Ovary (tissue), 9 donors: ENCODE data around the gene BTRC. TPM values are rescaled to one million over a fixed set of nuclear protein-coding genes. Genes with fewer than 3 reads are reported as not detected.

ENCODE experiments used
- DNase-seq, 5 donors: peaks; one replicate each; pipeline ENCODE4 v3.0.0-alpha.2; 2019 to 2020
- H3K27ac ChIP-seq, 2 donors: fragments of 200-600 bp; one replicate each; pipeline versions ENCODE4 v1.5.1 to v1.8.0; 2019 to 2022
- H3K27me3 ChIP-seq: fragments of 200-600 bp; one replicate; pipeline ENCODE4 v1.8.0; 2022
- H3K36me3 ChIP-seq: fragments of 200-600 bp; sonication (generic); one replicate; pipeline ENCODE4 v1.5.1; 2019
- H3K4me1 ChIP-seq: one replicate; pipeline ENCODE4 v1.8.1; 2013; ENCODE audit warnings: mild to moderate bottlenecking, moderate library complexity; ENCODE audit not compliant: insufficient read depth
- H3K4me3 ChIP-seq: fragments of 200-600 bp; sonication (generic); one replicate; pipeline ENCODE4 v1.5.1; 2017
- H3K9me3 ChIP-seq, 2 donors: fragments of 200-600 bp in 1 of 2; sonication (generic) in 1 of 2; one replicate each; pipeline versions ENCODE4 v1.5.1 to v1.8.1; 2013 to 2019; ENCODE audit warnings: mild to moderate bottlenecking in 1 of 2, moderate library complexity in 1 of 2
- EP300 ChIP-seq: sonication (generic); formaldehyde crosslinking; IDR thresholded peaks from one replicate; pipeline ENCODE4 v1.6.1; 2017; ENCODE audit warnings: antibody characterized with exemption
- POLR2A ChIP-seq: fragments of 450-650 bp; IDR thresholded peaks from one replicate; pipeline ENCODE4 v1.6.1; 2017; ENCODE audit warnings: antibody characterized with exemption, mild to moderate bottlenecking, moderate library complexity
- WGBS, 3 donors: extraction: QIAGEN DNeasy Blood & Tissue Kit in 1 of 3; methylation state at CpG; one replicate each; pipeline versions ENCODE4 v1.1.5 to v1.1.7; 2013 to 2017; 5-methylcytosine and 5-hydroxymethylcytosine counted together
- intact Hi-C, 4 donors: fragments of 100-400 bp; cut with DNase I; formaldehyde crosslinking; loops; one replicate each; pipeline versions ENCODE4 v1.11.0 to v1.15.1; 2022 to 2023
- polyA plus RNA-seq, 2 donors: library from polyadenylated mRNA; stranded (reverse); fragments of 200-250 nt in 1 of 2; fragments of 350-450 nt in 1 of 2; fragmentation: Illumina TruSeq in 1 of 2; extraction: RNeasy Lipid Tissue Mini Kit (QIAGEN cat#74804) in 1 of 2; gene quantifications; one replicate each; pipeline ENCODE4 v1.2.3, GENCODE V29; 2013 to 2014
- total RNA-seq, 7 donors: library from RNA; depleted of rRNA in 2 of 7; stranded (reverse); fragments of >200 nt in 2 of 7; fragmentation: NEBNext Ultra II Directional in 3 of 7; extraction: Animal tissue kit (Norgen Biotek cat#: 25700) in 3 of 7; gene quantifications; one replicate each; pipeline versions ENCODE4 v1.1.0 to v1.2.4, GENCODE V29; 2016 to 2023
- TF ChIP-seq, protein P1 (sequence below), 3 donors: fragments of 450-650 bp in 2 of 3; fragments of 200-600 bp in 1 of 3; IDR thresholded peaks; one replicate each; pipeline versions ENCODE4 v1.5.1 to v1.8.0; 2016 to 2022; ENCODE audit warnings: antibody characterized with exemption in 3 of 3, mild to moderate bottlenecking in 1 of 3
- donor health status: DM: no; HTN: no; CAD: no; lungs with moderate emphysema.
- donor health status: DM: no; HTN: no; CAD: no.
- donor health status: Bipolar disorder and iron deficiency.
- donor health status: DM: yes; HTN: yes; CAD: no.
- donor health status: DM: no; HTN: no; CAD: no.
- donor health status: DM: yes; HTN: yes; CAD: no.

BTRC gene
- total and polyA plus RNA-seq, 9 donors = 7.2 to 31.4 (median 26.2) TPM

DNA sequence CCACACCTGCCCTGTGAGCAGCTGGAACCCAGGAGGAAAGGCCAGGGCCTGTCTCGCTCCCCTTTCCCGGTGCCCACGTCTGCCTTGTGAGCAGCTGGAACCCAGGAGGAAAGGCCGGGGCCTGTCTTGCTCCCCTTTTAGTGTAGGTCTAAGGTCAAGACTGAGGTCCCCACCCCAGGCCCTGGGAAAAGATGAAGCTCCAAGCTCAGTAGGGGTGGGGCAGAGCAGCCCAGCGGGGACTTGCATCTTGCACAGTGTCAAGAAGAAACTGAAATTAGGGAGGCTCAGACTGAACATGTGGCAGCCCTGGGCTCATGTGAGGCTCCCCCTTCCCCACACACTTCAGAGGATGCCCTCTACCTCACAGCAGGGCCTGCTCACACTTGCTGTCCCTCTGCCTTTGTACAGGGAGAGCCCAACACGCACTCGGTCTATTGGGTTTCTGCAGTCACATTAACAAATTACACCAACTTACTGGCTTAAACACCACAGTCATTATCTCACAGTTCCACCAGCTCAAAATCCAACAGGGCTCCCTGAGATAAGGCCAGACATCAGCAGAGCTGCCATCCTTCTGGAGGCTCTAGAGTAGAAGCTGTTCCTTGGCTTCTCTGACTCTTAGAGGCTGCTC is 221.7 kb downstream of the BTRC start:
- Histone ChIP-seq H3K27ac (no peak overlapping the region), H3K4me1 (no peaks in the 10 kb centered on the region), H3K27me3 (no peaks in the 10 kb centered on the region), H3K36me3 (no peaks in the 10 kb centered on the region), H3K9me3 (no peaks in the 10 kb centered on the region), H3K4me3 (no peak overlapping the region)
- intact Hi-C loops = no loop called here
- TF ChIP-seq, protein P1, sequence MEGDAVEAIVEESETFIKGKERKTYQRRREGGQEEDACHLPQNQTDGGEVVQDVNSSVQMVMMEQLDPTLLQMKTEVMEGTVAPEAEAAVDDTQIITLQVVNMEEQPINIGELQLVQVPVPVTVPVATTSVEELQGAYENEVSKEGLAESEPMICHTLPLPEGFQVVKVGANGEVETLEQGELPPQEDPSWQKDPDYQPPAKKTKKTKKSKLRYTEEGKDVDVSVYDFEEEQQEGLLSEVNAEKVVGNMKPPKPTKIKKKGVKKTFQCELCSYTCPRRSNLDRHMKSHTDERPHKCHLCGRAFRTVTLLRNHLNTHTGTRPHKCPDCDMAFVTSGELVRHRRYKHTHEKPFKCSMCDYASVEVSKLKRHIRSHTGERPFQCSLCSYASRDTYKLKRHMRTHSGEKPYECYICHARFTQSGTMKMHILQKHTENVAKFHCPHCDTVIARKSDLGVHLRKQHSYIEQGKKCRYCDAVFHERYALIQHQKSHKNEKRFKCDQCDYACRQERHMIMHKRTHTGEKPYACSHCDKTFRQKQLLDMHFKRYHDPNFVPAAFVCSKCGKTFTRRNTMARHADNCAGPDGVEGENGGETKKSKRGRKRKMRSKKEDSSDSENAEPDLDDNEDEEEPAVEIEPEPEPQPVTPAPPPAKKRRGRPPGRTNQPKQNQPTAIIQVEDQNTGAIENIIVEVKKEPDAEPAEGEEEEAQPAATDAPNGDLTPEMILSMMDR (IDR thresholded peaks at IDR 0.05) = no peak
- no peak for TF ChIP-seq POLR2A
- TF ChIP-seq EP300 = no peak
- no peak for DNase-seq
- 75 to 86% (median 82%) methylated on average over 7 of the region's 7 CpGs for WGBS, 3 donors

DNA sequence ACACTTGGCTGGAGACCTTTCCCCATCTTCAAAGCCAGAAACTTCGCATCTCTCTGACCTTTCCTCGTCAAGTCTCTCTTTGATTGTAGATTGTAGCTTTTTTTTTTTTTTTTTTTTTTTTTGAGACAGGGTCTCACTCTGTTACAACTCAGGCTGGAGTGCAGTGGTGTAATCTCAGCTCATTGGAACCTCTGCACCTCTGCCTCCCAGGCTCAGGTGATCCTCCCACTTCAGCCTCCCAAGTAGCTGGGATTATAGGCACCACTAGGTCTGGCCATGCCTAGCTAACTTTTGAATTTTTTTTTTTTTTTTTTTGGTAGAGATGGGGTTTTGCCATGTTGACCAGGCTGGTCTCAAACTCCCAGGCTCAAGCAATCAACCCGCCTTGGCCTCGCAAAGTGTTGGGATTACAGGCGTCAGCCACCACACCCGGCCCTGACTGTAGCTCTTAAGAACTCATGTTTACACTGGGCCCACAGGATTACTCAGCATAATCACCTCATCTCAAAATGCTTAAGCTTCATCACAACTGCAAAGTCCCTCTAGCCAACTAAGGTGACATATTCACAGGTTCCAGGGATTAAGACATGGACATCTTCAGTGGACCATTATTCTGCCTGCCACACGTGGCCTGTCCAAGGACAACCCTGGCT is 222.4 kb downstream of the BTRC start:
- TF ChIP-seq EP300 = no peak
- TF ChIP-seq, protein P1 (IDR thresholded peaks at IDR 0.05) = no peak
- no peak for TF ChIP-seq POLR2A
- DNase-seq = no peak
- Histone ChIP-seq H3K4me1 (no peaks in the 10 kb centered on the region), H3K36me3 (no peaks in the 10 kb centered on the region), H3K27me3 (no peaks in the 10 kb centered on the region), H3K27ac (no peak overlapping the region), H3K9me3 (no peaks in the 10 kb centered on the region), H3K4me3 (no peak overlapping the region)
- 85 to 95% (median 93%) methylated on average over 7 of the region's 7 CpGs for WGBS, 3 donors
- intact Hi-C loops = no loop called here

DNA sequence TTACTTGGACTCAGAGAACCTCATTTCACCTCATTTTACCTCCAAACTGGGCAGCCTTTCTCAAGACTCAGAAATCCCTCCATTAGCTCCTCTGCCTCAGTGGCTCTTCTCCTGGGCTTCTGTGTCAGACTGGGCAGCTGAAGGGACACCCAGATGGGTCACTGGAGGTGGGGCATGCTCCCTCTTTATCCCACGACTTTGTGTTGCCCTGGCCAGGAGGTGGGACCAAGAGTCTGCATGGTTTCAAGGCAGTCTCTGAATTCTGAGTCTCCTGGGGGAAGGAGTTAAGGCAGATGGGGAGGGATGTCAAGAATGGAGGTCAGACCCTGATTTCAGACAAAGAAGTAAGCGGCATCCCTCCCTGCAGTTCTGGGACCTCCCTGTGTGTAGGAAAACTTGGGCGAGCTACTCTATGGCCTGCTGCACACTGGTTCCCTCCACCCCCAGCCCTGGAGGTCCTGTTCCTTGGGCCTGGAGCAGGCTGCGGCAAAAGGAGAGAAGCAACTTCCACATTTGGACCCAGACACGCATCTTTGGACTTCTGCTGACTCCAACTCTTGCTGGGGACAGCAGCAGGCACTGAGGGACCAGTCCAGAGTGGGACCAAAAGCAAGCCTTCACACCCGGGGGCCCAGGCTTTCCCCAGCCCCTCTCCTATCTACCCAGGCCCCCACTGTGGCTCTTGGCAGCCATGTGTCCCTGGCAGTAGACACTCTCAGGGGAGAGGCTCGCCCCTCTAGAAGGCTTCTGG is 223.3 kb downstream of the BTRC start:
- Histone ChIP-seq H3K36me3 (no peaks in the 10 kb centered on the region), H3K27ac (no peak overlapping the region), H3K4me1 (no peaks in the 10 kb centered on the region), H3K27me3 (no peaks in the 10 kb centered on the region), H3K4me3 (no peak overlapping the region), H3K9me3 (no peaks in the 10 kb centered on the region)
- 88 to 93% (median 90%) methylated on average over 7 of the region's 7 CpGs for WGBS, 3 donors
- no peak for DNase-seq
- intact Hi-C loops = no loop called here
- TF ChIP-seq POLR2A (no peak), EP300 (no peak)
- TF ChIP-seq, protein P1 (IDR thresholded peaks at IDR 0.05) = no peak

DNA sequence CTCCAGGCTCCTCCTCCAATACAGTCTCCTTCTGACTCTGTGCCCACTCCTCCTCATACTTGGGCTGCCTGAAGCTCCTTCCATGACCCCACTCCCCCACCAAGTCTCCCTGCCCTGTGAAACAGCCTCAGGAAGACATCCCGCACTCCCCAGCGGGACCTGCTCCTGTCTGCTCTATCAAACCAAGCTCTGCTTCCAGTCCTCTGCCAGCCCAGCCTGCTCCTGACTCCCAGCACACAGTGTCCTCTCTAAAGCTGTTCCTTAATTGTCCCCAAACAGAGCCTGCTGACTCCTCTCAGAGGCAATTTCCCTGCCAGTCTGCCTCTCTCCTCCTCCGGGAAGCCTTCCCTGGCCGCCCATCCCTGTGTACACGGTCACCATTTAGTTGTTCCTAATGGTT is 224.2 kb downstream of the BTRC start:
- Histone ChIP-seq H3K9me3 (no peaks in the 10 kb centered on the region), H3K27me3 (no peaks in the 10 kb centered on the region), H3K36me3 (no peaks in the 10 kb centered on the region), H3K4me3 (no peak overlapping the region), H3K27ac (no peak overlapping the region), H3K4me1 (no peaks in the 10 kb centered on the region)
- intact Hi-C loops = no loop called here
- no peak for DNase-seq
- 70 to 78% (median 71%) methylated on average over 5 of the region's 5 CpGs for WGBS, 3 donors
- no peak for TF ChIP-seq EP300
- TF ChIP-seq, protein P1 (IDR thresholded peaks at IDR 0.05) = no peak
- no peak for TF ChIP-seq POLR2A
